ENCODE data around the gene TST.

DNA sequence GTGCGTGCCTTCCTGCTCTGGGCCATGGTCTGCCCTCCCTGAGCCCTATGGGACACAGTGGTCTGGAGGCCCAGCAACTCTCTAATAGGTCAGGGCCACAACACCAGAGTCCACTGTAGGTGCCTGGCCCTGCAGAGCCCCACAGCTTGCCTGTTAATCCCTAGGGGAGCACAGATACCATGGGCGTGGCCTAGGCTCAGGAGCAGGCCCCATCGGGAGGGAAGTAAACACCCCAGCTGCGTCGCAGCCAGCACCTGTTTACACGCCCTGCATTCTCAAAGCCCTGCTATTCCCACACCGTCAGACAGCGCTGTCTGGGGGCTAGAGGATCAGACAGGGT, 34.8 kb upstream of the TST start:
- TF ChIP-seq CTCF (IDR thresholded peaks at IDR 0.05) (no peak), EZH2phosphoT487 (IDR thresholded peaks at IDR 0.05) (no peak)
